Urothelium cell line (cell line): ENCODE data around the gene THSD8.
"Not testable (repeated sequence)": the region's sequence is repeated elsewhere in the genome, so short reads cannot be mapped to it uniquely, and the experiment has no call there.

ENCODE experiments used
- DNase-seq: peaks from one replicate; pipeline ENCODE4 v3.0.0; 2011; ENCODE audit warnings: low spot score, mixed read lengths
- FAIRE-seq: peaks from 2 replicates; lab custom pipeline; 2011; peaks lifted over from hg19 to GRCh38; lab: Jason Lieb, UNC

The THSD8 gene

GRCh38 chr19:12821761-12822160 is 19.9 kb downstream of the THSD8 start:
- DNase-seq: no peak
- no peak for FAIRE-seq

GRCh38 chr19:12825254-12826131 is 23.6 kb downstream of the THSD8 start:
- FAIRE-seq (no peak), DNase-seq (peak; percentile 69)

GRCh38 chr19:12828494-12828893 is 26.6 kb downstream of the THSD8 start:
- DNase-seq (no peak), FAIRE-seq (no peak)

- DNase-seq (no peak), FAIRE-seq (no peak)
Observed at GRCh38 chr19:12833418-12833737, 31.5 kb downstream of the THSD8 start.

GRCh38 chr19:12833738-12834565 is 32.1 kb downstream of the THSD8 start:
- DNase-seq: peak; percentile 82
- no peak for FAIRE-seq

GRCh38 chr19:12834566-12834943 is 32.7 kb downstream of the THSD8 start, which contains the start of gene RTBDN:
Gene RTBDN, minus strand, starts transcription at chr19:12834579. Its CDS starts 4,600 bp downstream, at chr19:12829979.
- FAIRE-seq: no peak
- no peak for DNase-seq

GRCh38 chr19:12834976-12835757 is 33.3 kb downstream of the THSD8 start:
- no peak for DNase-seq
- no peak for FAIRE-seq

- FAIRE-seq (no peak), DNase-seq (no peak)
Observed at GRCh38 chr19:12836529-12836863, 34.6 kb downstream of the THSD8 start.

GRCh38 chr19:12837225-12837624 is 35.4 kb downstream of the THSD8 start:
- DNase-seq: no peak
- FAIRE-seq: no peak

- peak; percentile 85 for DNase-seq
- FAIRE-seq: no peak
Observed at GRCh38 chr19:12838182-12838885, 36.5 kb downstream of the THSD8 start, which contains the start of gene MAST1. Gene MAST1, plus strand, starts transcription at chr19:12838515. Its CDS starts 58 bp downstream, at chr19:12838573.

GRCh38 chr19:12838886-12839756 is 37.3 kb downstream of the THSD8 start:
- FAIRE-seq: no peak
- DNase-seq: no peak

GRCh38 chr19:12840091-12841079 is 38.5 kb downstream of the THSD8 start:
- peak; percentile 42 for DNase-seq

GRCh38 chr19:12841094-12841493 is 39.2 kb downstream of the THSD8 start:
- no peak for DNase-seq
- FAIRE-seq: no peak

More at GRCh38 chr19:12840091-12841079, 38.5 kb downstream of the THSD8 start:
- no peak for FAIRE-seq

GRCh38 chr19:12842511-12842910 is 40.6 kb downstream of the THSD8 start:
- FAIRE-seq (no peak), DNase-seq (no peak)

- FAIRE-seq (no peak), DNase-seq (no peak)
Observed at GRCh38 chr19:12843328-12843727, 41.5 kb downstream of the THSD8 start.

- FAIRE-seq: no peak
Observed at GRCh38 chr19:12843999-12844732, 42.3 kb downstream of the THSD8 start.

GRCh38 chr19:12846613-12847012 is 44.7 kb downstream of the THSD8 start:
- DNase-seq, FAIRE-seq: not testable (repeated sequence)

More at GRCh38 chr19:12843999-12844732, 42.3 kb downstream of the THSD8 start:
- no peak for DNase-seq
